Activated CD4-positive, alpha-beta T cell treated with anti-CD3 and anti-CD28 coated beads, Interleukin-2, amount 10 ng/mL, durations not matched to agents 7 days and 5 days (primary cell): Measurements from ENCODE around the gene SEPTIN10. TPM values are rescaled to one million over a fixed set of nuclear protein-coding genes. Genes with fewer than 3 reads are reported as not detected.

Experiments
- CTCF ChIA-PET: fragments of 350-600 bp; sonication (Branson Sonifier 250); formaldehyde crosslinking; loops from one replicate; lab custom pipeline; 2021; ENCODE audit warnings: antibody characterized with exemption; lab: Charles Lee
- POLR2A ChIA-PET: fragments of 350-600 bp; sonication (Branson Sonifier 250); formaldehyde crosslinking; loops from one replicate; lab custom pipeline; 2021; ENCODE audit warnings: antibody characterized with exemption; lab: Charles Lee
- DNase-seq: peaks from one replicate; pipeline ENCODE4 v3.0.0-alpha.2; 2020
- H3K27ac Mint-ChIP-seq: one replicate; pipeline ENCODE4 v1.8.0; 2021; ENCODE audit warnings: mild to moderate bottlenecking, moderate library complexity, mixed read lengths
- H3K27me3 Mint-ChIP-seq: one replicate; pipeline ENCODE4 v1.8.0; 2021; ENCODE audit warnings: mixed read lengths
- H3K36me3 Mint-ChIP-seq: one replicate; pipeline ENCODE4 v1.8.0; 2021; ENCODE audit warnings: low read depth, mixed read lengths
- H3K4me1 Mint-ChIP-seq: one replicate; pipeline ENCODE4 v1.8.0; 2021; ENCODE audit warnings: mixed read lengths
- H3K4me3 Mint-ChIP-seq: one replicate; pipeline ENCODE4 v1.8.0; 2021; ENCODE audit warnings: mild to moderate bottlenecking, moderate library complexity, mixed read lengths
- H3K9me3 Mint-ChIP-seq: one replicate; pipeline ENCODE4 v1.8.0; 2021; ENCODE audit warnings: mixed read lengths
- total RNA-seq, 2 experiments: library from RNA; stranded (reverse); gene quantifications; one replicate each; pipeline ENCODE4 v1.2.3, GENCODE V29; 2021

The SEPTIN10 gene
- total RNA-seq, 2 experiments from 2014 or later, result 1.7 to 1.8 TPM

DNA sequence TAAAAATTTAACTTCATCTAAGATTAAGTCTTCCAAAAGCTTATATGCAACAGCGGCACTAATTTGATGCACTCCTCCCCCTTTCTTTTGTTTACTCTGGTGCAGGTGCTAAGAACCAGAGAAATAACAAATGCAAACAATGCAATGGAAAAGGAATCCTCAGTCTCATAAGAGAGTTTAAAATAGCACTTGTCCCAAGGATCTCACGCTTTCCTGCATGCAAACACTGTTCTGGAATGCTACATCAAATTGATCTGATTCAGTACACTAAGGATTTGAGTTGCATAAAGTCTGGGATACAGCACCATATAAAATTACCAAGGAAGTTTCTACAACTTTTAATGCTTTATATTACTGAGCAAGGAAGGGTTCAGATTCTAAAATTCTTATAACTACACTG is 50.5 kb downstream of the SEPTIN10 start:
- no peak overlapping the region for H3K4me3 Mint-ChIP-seq
- peaks cover 3% of the 10 kb centered on the region for H3K27me3 Mint-ChIP-seq
- no peaks in the 10 kb centered on the region for H3K9me3 Mint-ChIP-seq
- H3K36me3 Mint-ChIP-seq, result no peaks in the 10 kb centered on the region
- ChIA-PET POLR2A (no interaction called here), CTCF (no interaction called here)
- H3K4me1 Mint-ChIP-seq, result peaks cover 3% of the 10 kb centered on the region
- H3K27ac Mint-ChIP-seq, result no peak overlapping the region
- no peak for DNase-seq

DNA sequence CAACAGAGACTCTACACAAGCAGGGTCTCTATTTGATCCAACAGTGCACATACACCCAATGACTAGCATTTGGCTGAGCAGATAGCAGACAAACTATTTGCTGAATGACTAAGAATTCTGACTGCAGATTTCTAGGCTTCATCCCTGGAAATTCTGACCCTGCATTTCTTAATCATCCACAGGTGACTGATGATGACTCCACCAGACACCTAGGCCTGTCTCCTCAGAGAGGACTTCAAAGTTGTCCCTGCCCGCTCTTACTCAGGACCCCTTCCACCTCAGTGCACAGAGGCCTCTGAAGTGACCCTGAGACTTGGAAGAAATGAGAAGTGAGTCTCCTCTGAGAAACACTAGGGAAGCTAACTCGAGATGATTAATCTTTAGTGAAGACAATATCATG is 51.3 kb downstream of the SEPTIN10 start:
- DNase-seq, result no peak
- peaks cover 3% of the 10 kb centered on the region for H3K4me1 Mint-ChIP-seq
- ChIA-PET CTCF (no interaction called here), POLR2A (no interaction called here)
- H3K27ac Mint-ChIP-seq, result no peak overlapping the region
- no peaks in the 10 kb centered on the region for H3K9me3 Mint-ChIP-seq
- peaks cover 3% of the 10 kb centered on the region for H3K27me3 Mint-ChIP-seq
- H3K36me3 Mint-ChIP-seq, result no peaks in the 10 kb centered on the region
- no peak overlapping the region for H3K4me3 Mint-ChIP-seq

DNA sequence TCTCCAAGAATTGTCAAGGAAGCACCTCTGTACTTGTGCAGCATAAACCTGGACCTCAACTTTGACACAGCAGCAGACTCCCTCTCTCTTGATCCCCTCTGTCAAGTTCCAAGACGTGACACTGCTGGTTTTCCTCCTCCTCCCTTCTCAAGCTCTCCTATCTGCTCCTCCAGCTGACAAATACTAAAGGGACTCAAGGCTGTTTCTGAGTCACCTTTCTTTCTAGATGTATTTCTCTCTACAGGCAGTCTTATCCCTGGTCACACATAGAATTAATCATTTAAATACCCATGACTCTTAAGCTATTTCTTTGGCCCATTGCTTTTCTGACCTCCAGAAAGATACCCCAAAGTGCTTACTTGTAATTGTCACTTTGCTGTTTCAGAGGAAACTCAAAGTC is 53.5 kb downstream of the SEPTIN10 start:
- no peak overlapping the region for H3K4me3 Mint-ChIP-seq
- H3K36me3 Mint-ChIP-seq, result no peaks in the 10 kb centered on the region
- H3K9me3 Mint-ChIP-seq, result no peaks in the 10 kb centered on the region
- DNase-seq, result no peak
- peaks cover 8% of the 10 kb centered on the region for H3K27me3 Mint-ChIP-seq
- CTCF ChIA-PET, result interaction anchor here (1.5 kb wide), 1 partner anchor 8 kb away, joined by 4 read pairs; no protein-coding TSS in a partner anchor
- POLR2A ChIA-PET, result no interaction called here
- peaks cover 3% of the 10 kb centered on the region for H3K4me1 Mint-ChIP-seq
- no peak overlapping the region for H3K27ac Mint-ChIP-seq

DNA sequence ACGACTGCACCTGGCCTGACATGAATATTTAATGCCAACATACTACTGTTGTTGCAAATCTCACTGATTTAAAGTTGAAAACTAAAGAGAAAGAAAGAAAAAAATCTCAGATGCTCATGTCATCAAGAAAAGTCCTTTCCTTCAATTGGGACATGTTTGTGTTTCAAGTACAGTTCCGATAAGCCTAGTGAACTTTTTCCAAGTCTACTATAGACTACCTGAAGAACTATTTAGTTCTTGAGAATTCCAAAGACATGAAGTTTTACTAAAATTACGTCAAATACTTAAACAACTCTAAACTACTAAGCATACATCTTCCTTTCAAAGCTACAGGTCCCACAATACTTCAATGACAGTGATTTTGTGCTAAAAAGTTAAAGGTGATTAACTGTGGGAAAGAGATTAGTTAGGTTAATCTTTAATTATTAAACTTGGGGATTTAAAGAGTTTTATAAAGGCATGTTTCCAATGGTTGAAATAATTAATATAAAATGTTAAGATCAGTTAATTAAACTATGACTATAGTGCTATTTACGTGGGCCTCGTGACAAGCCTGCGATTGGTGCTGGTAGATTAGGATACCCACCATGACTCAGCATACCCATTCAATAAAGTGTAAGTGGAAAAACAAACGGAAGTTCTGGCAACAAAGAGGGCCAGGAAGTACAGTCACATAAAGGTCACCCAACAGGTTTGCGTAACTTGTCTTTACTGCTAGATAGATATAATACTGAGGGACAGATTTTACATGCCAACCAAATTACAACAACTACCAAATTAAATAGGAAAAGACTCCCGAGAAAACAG is 55.5 kb downstream of the SEPTIN10 start:
- Mint-ChIP-seq H3K27me3 (peaks cover 14% of the 10 kb centered on the region), H3K9me3 (no peaks in the 10 kb centered on the region), H3K4me3 (no peak overlapping the region), H3K27ac (no peak overlapping the region), H3K4me1 (peaks cover 3% of the 10 kb centered on the region), H3K36me3 (no peaks in the 10 kb centered on the region)
- no peak for DNase-seq
- POLR2A ChIA-PET, result no interaction called here
- CTCF ChIA-PET, result no interaction called here

DNA sequence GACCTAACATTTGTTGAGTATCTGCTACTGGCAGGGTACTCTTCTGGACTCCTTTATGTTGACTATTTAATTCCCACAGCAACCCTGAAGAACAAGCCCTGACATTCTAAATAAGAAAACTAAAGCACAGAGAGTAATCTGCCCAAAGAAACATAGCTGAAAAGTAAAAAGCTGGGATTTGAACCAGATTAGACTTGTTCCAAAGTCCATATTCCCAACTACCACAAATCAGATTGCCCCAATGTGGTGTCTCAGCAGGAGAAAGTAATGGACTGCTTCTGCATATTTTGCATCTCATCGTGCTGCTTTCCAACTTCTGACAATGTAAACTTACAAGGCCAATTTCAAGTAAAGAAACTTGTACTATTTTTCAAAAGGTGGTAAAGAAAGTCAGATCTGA is 56.5 kb downstream of the SEPTIN10 start:
- Mint-ChIP-seq H3K27ac (no peak overlapping the region), H3K4me1 (peaks cover 3% of the 10 kb centered on the region), H3K27me3 (peaks cover 14% of the 10 kb centered on the region), H3K9me3 (no peaks in the 10 kb centered on the region), H3K36me3 (no peaks in the 10 kb centered on the region), H3K4me3 (no peak overlapping the region)
- POLR2A ChIA-PET, result no interaction called here
- CTCF ChIA-PET, result no interaction called here
- no peak for DNase-seq

DNA sequence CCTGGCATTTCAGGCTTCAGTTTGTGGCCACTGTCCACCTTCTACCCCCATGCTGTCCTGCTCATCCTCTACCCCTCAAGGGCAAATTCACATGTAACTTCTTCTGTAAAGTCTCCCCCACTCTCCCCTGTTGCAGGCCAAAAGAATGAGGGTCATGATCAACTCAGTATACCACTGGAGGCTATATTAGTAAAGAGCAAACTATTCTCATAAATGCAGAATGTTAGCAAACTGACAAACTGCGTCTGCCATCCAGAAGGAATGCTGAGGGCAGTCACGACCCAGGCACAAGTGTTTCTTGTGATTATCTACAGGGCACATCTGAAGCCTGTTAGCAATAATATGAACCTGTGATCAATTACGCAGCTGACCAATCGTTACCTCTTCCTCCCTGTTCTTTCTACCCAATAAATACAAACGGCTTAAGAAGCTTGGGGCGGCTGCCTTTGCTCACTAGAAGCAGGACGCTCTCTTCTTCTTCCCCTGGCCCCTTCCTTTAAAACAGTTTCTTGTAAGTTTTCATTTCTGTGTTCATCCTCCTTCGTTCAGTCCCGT is 58.3 kb downstream of the SEPTIN10 start:
- DNase-seq, result no peak
- ChIA-PET CTCF (interaction anchor here (1.0 kb wide), 1 partner anchor 15 kb away, joined by 4 read pairs; no protein-coding TSS in a partner anchor), POLR2A (no interaction called here)
- Mint-ChIP-seq H3K36me3 (no peaks in the 10 kb centered on the region), H3K27ac (no peak overlapping the region), H3K4me1 (peaks cover 3% of the 10 kb centered on the region), H3K9me3 (no peaks in the 10 kb centered on the region), H3K4me3 (no peak overlapping the region), H3K27me3 (peaks cover 16% of the 10 kb centered on the region)

DNA sequence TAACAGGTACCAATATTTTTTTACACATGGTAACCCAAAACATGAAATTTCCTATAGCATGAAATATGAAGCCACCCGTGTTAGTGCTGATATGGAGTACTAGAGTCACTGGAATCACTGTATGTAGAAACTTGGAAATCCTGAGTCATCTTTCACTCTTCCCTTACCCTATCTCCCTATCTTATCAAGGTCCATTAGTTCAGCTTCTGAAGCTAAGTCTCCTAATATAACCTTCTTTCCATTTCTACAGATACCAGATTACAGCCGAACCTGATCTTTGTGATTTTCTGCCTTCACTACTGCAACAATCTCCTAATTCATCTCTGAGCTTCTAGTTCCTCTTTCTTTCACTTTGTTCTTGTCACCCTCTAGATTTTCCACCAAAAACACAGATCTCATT is 59.0 kb downstream of the SEPTIN10 start:
- ChIA-PET CTCF (no interaction called here), POLR2A (no interaction called here)
- Mint-ChIP-seq H3K36me3 (no peaks in the 10 kb centered on the region), H3K27ac (no peak overlapping the region), H3K27me3 (peaks cover 16% of the 10 kb centered on the region), H3K9me3 (no peaks in the 10 kb centered on the region), H3K4me3 (no peak overlapping the region), H3K4me1 (peaks cover 3% of the 10 kb centered on the region)
- DNase-seq, result no peak

DNA sequence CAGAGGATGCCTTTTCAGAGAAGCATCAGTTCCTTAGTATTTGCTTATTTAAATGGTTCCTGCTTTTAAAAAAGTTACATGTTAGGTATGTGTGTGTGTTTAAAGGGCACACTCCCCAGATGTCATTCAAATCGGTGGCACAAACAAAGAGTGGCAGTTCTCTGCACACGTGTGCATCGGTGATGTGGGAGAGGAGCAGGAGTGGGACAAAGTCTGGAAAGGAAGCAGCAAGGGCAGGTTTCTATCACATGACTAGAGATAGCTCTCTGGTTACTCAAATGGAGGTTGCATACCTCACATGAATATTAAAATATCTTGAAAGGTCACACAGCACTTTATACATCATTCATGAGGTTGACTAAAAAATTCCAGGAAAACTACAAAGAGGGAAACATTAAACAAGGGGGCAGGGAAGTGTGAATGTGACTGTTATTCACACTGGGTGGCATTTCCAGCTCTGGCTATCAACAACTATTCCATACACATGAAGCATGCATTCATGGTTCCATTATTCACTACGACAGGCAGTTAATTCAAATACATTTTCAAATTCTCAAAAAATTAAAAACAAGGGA is 64.7 kb downstream of the SEPTIN10 start:
- no peak overlapping the region for H3K4me3 Mint-ChIP-seq
- no peaks in the 10 kb centered on the region for H3K36me3 Mint-ChIP-seq
- CTCF ChIA-PET, result interaction anchor here (1.3 kb wide), 1 partner anchor 159 kb away, joined by 3 read pairs; no protein-coding TSS in a partner anchor
- H3K4me1 Mint-ChIP-seq, result no peaks in the 10 kb centered on the region
- DNase-seq, result no peak
- peaks cover 9% of the 10 kb centered on the region for H3K27me3 Mint-ChIP-seq
- H3K9me3 Mint-ChIP-seq, result no peaks in the 10 kb centered on the region
- POLR2A ChIA-PET, result no interaction called here
- H3K27ac Mint-ChIP-seq, result no peak overlapping the region

DNA sequence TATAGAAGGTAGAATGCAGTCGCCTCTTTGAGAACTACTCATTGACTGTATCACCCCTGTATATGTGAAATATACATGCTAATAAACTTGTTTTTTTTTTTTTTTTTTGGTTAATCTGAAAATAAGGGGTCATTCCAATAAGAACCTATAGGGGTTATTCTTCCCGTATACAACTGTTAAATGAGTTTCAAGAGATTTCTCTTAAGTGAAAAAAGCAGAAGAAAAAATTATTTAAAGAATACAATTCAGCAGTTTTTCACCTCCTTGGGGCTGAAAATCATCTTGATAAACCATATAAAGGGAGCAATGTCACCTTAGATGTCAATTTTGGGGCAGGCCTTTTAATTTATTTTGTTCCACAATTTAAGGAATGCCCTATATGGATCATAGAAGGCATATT is 66.5 kb downstream of the SEPTIN10 start:
- Mint-ChIP-seq H3K4me3 (no peak overlapping the region), H3K9me3 (no peaks in the 10 kb centered on the region), H3K27ac (no peak overlapping the region), H3K27me3 (peaks cover 13% of the 10 kb centered on the region), H3K4me1 (no peaks in the 10 kb centered on the region), H3K36me3 (no peaks in the 10 kb centered on the region)
- no peak for DNase-seq
- POLR2A ChIA-PET, result interaction anchor here (0.7 kb wide), 1 partner anchor 58 kb away, joined by 4 read pairs; no protein-coding TSS in a partner anchor
- CTCF ChIA-PET, result interaction anchor here (1.6 kb wide), 1 partner anchor 188 kb away, joined by 5 read pairs; no protein-coding TSS in a partner anchor

DNA sequence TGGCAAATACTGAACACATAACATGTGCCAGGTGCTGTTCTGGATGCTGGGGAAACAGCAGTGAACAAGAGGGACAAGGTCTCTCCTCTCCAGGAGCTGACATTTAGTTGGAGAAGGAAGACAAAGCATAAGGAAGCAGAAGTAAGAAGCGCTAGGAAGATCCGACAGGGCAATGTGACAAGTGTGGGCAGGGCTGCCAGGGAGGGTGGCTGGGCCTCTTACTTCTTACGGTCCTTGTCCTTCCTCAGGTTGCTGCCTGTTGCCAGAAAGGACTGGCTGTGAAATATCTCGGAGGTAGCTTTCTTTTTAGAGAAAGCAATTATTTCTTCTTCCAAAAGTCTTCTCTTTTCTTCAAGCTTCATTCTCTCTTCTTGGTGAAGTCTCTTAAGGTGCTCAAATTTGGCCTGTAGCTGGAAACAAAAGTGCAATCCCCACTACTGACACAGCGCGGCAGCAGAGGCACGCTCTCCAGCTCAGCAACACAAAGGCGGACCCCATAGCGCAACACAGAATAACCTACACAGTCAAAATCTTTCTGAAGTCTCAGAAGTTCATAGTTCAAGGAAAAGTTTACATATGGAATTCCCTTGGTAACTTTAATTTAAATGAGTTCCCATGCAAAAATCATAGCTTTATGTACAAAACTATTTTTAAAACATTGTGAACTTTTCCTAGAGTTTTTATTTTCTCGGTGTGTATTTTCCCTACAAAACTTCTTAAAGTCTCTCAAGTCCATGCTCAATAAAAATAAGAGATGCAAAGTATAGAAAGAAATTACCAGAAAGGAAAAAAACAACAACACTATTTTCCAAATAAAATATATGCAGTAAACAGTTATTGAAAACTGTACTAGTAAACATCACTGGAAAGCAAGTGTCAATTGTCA is 67.7 kb downstream of the SEPTIN10 start:
- Mint-ChIP-seq H3K4me1 (no peaks in the 10 kb centered on the region), H3K9me3 (no peaks in the 10 kb centered on the region), H3K27ac (no peak overlapping the region), H3K4me3 (no peak overlapping the region), H3K27me3 (peaks cover 15% of the 10 kb centered on the region), H3K36me3 (no peaks in the 10 kb centered on the region)
- ChIA-PET CTCF (interaction anchor here (0.7 to 1.6 kb wide), 4 partner anchors 10 to 190 kb away, joined by 4 to 5 read pairs (median 4); no protein-coding TSS in a partner anchor), POLR2A (no interaction called here)
- peak; percentile 51 for DNase-seq

DNA sequence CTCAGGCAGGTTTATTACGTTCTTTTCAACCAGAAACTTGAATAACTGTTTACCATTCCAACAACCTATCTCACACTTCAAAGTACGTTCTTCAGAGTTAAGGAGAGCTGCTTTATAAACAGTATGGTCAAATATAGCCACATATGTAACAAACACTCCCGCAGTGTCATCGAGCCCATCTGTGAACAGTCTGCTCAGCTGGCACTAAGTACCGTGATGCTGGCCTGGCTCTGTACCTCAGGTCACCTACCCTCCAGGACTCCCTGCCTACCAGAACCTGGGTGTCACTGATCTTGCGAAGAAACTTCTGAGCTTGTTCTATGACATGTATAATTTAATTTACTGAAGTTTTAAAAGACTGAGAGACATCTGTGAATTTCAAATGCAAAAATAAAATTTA is 71.4 kb downstream of the SEPTIN10 start:
- ChIA-PET CTCF (no interaction called here), POLR2A (no interaction called here)
- Mint-ChIP-seq H3K27ac (no peak overlapping the region), H3K4me3 (no peak overlapping the region), H3K27me3 (peaks cover 18% of the 10 kb centered on the region), H3K4me1 (no peaks in the 10 kb centered on the region), H3K36me3 (no peaks in the 10 kb centered on the region), H3K9me3 (no peaks in the 10 kb centered on the region)
- DNase-seq, result no peak

DNA sequence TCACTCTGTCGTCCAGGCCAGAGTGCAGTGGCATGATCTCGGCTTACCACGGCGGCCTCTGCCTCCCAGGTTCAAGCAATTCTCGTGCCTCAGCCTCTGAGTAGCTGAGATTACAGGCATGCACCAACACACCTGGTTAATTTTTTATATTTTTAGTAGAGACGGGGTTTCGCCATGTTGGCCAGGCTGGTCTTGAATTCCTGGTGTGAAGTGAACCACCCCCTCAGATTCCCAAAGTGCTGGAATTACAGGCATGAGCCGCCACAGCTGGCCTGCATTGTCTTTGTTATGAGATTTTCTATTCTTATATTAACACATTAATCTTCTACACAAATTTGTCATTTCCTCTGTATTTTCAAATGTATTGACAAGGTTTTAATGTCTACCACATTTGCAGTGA is 75.2 kb downstream of the SEPTIN10 start:
- DNase-seq, result no peak
- ChIA-PET CTCF (no interaction called here), POLR2A (no interaction called here)
- H3K4me1 Mint-ChIP-seq, result no peaks in the 10 kb centered on the region
- H3K27me3 Mint-ChIP-seq, result peaks cover 18% of the 10 kb centered on the region
- no peak overlapping the region for H3K27ac Mint-ChIP-seq
- H3K4me3 Mint-ChIP-seq, result no peak overlapping the region
- H3K36me3 Mint-ChIP-seq, result no peaks in the 10 kb centered on the region
- H3K9me3 Mint-ChIP-seq, result no peaks in the 10 kb centered on the region
